ENCODE data around the gene CS. TPM values are rescaled to one million over a fixed set of nuclear protein-coding genes. Genes with fewer than 3 reads are reported as not detected.
"Not testable (repeated sequence)": the region's sequence is repeated elsewhere in the genome, so short reads cannot be mapped to it uniquely, and the experiment has no call there.

CS gene
- total and polyA plus RNA-seq, 2 experiments from 2014 or later = 243 to 360 TPM

- DNase-seq (ENCODE audit: low read depth in 1 of 2, low spot score in 1 of 2) = no peak
- no peak overlapping the region for H3K4me3 ChIP-seq
- TF ChIP-seq, protein P1, sequence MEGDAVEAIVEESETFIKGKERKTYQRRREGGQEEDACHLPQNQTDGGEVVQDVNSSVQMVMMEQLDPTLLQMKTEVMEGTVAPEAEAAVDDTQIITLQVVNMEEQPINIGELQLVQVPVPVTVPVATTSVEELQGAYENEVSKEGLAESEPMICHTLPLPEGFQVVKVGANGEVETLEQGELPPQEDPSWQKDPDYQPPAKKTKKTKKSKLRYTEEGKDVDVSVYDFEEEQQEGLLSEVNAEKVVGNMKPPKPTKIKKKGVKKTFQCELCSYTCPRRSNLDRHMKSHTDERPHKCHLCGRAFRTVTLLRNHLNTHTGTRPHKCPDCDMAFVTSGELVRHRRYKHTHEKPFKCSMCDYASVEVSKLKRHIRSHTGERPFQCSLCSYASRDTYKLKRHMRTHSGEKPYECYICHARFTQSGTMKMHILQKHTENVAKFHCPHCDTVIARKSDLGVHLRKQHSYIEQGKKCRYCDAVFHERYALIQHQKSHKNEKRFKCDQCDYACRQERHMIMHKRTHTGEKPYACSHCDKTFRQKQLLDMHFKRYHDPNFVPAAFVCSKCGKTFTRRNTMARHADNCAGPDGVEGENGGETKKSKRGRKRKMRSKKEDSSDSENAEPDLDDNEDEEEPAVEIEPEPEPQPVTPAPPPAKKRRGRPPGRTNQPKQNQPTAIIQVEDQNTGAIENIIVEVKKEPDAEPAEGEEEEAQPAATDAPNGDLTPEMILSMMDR (IDR thresholded peaks at IDR 0.05; ENCODE audit: low read depth, low read length) = no peak
- no peaks in the 10 kb centered on the region for H3K9me3 ChIP-seq (ENCODE audit: low read depth)
- H3K4me1 ChIP-seq (ENCODE audit: low read depth) = peaks cover 20% of the 10 kb centered on the region
- no peaks in the 10 kb centered on the region for H3K27me3 ChIP-seq
- H3K27ac ChIP-seq = no peak overlapping the region
- peaks cover 9% of the 10 kb centered on the region for H3K36me3 ChIP-seq
Observed at GRCh38 chr12:56296295-56296694, 3.8 kb downstream of the CS start.

DNA sequence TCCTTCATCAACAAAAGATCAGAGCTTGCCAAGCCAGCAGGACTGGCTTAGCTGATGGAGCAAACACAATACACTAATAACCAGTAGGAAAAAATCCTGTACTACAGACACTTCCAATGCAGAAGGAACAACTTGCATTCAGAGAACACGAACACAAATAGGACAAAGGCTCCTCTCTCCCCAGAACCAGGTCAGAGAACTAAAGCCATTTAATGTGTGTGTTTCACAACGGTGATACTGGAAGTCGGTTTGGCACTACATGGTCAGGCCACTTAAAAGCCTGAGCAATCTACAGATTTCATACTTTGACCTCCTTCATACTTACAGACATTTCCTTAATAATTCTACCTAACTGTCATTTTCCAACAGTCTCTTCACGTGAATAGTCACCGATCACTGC is 6.3 kb downstream of the CS start:
- TF ChIP-seq, protein P1 (IDR thresholded peaks at IDR 0.05; ENCODE audit: low read depth, low read length) = no peak
- DNase-seq (ENCODE audit: low read depth in 1 of 2, low spot score in 1 of 2) = no peak
- Histone ChIP-seq H3K36me3 (peaks cover 16% of the 10 kb centered on the region), H3K9me3 (ENCODE audit: low read depth) (no peaks in the 10 kb centered on the region), H3K4me1 (ENCODE audit: low read depth) (peaks cover 8% of the 10 kb centered on the region), H3K27me3 (no peaks in the 10 kb centered on the region), H3K4me3 (no peak overlapping the region), H3K27ac (peak overlapping the region; percentile 51)

- TF ChIP-seq, protein P1 (IDR thresholded peaks at IDR 0.05; ENCODE audit: low read depth, low read length) = no peak
- Histone ChIP-seq H3K27me3 (no peaks in the 10 kb centered on the region), H3K27ac (peak overlapping the region; percentile 15), H3K4me3 (no peak overlapping the region), H3K4me1 (ENCODE audit: low read depth) (no peaks in the 10 kb centered on the region), H3K9me3 (ENCODE audit: low read depth) (no peaks in the 10 kb centered on the region), H3K36me3 (peaks cover 32% of the 10 kb centered on the region)
- no peak for DNase-seq (ENCODE audit: low read depth in 1 of 2, low spot score in 1 of 2)
Observed at GRCh38 chr12:56288705-56289387, 11.3 kb downstream of the CS start.

GRCh38 chr12:56286044-56286830 is 13.9 kb downstream of the CS start:
- no peak overlapping the region for H3K4me3 ChIP-seq
- H3K9me3 ChIP-seq (ENCODE audit: low read depth) = no peaks in the 10 kb centered on the region
- H3K27ac ChIP-seq = peak overlapping the region; percentile 52
- H3K36me3 ChIP-seq = peaks cover 55% of the 10 kb centered on the region
- peak in 1 of 2 donors; percentile 9 for DNase-seq (ENCODE audit: low read depth in 1 of 2, low spot score in 1 of 2)
- TF ChIP-seq, protein P1 (IDR thresholded peaks at IDR 0.05; ENCODE audit: low read depth, low read length) = no peak
- no peaks in the 10 kb centered on the region for H3K4me1 ChIP-seq (ENCODE audit: low read depth)
- H3K27me3 ChIP-seq = no peaks in the 10 kb centered on the region

- not testable (repeated sequence) for H3K27ac ChIP-seq; H3K27me3 ChIP-seq; DNase-seq (ENCODE audit: low read depth in 1 of 2, low spot score in 1 of 2); H3K9me3 ChIP-seq (ENCODE audit: low read depth); H3K4me3 ChIP-seq; H3K4me1 ChIP-seq (ENCODE audit: low read depth)
- peaks cover 67% of the 10 kb centered on the region for H3K36me3 ChIP-seq
Observed at GRCh38 chr12:56284263-56284662, 15.9 kb downstream of the CS start.

GRCh38 chr12:56282579-56282978 is 17.6 kb downstream of the CS start:
- H3K36me3 ChIP-seq = peaks cover 77% of the 10 kb centered on the region
- TF ChIP-seq, protein P1 (IDR thresholded peaks at IDR 0.05; ENCODE audit: low read depth, low read length) = no peak

More at GRCh38 chr12:56282579-56282978, 17.6 kb downstream of the CS start:
- Histone ChIP-seq H3K9me3 (ENCODE audit: low read depth) (no peaks in the 10 kb centered on the region), H3K4me1 (ENCODE audit: low read depth) (no peaks in the 10 kb centered on the region), H3K27ac (no peak overlapping the region), H3K4me3 (no peak overlapping the region), H3K27me3 (no peaks in the 10 kb centered on the region)
- no peak for DNase-seq (ENCODE audit: low read depth in 1 of 2, low spot score in 1 of 2)

All from cardiac muscle cell (in vitro differentiated cells and primary cell).